Posterior vena cava (tissue), 2 donors: ENCODE data around the gene C1orf116. TPM values are rescaled to one million over a fixed set of nuclear protein-coding genes. Genes with fewer than 3 reads are reported as not detected.

Experiments used
- DNase-seq: peaks from one replicate; pipeline ENCODE4 v3.0.0-alpha.2; 2020; ENCODE audit warnings: low spot score
- intact Hi-C, 2 donors: fragments of 100-400 bp; cut with DNase I; formaldehyde crosslinking; loops; one replicate each; pipeline versions ENCODE4 v1.14.1 to v1.14.2; 2022 to 2023
- total RNA-seq, 2 donors: library from RNA; stranded (reverse); fragmentation: NEBNext Ultra II Directional; extraction: Animal tissue kit (Norgen Biotek cat#: 25700); gene quantifications; one replicate each; pipeline ENCODE4 v1.2.1, GENCODE V29; 2021
- donor health status: DM: yes; HTN: yes; CAD: no.
- donor health status: DM: yes; HTN: yes; CAD: no.

The C1orf116 gene
- total RNA-seq, 2 donors from 2014 or later: not detected

GRCh38 chr1:207062058-207062457, 29.5 kb upstream of the C1orf116 start:
- intact Hi-C loops: no loop called here
- no peak for DNase-seq

GRCh38 chr1:207060596-207060995, 28.0 kb upstream of the C1orf116 start:
- DNase-seq: no peak
- intact Hi-C loops: no loop called here

- intact Hi-C loops: loop anchor here (5.0 to 10.0 kb wide), 2 partner anchors 765 to 1083 kb away; no protein-coding TSS in a partner anchor
These were observed 27.3 kb upstream of the C1orf116 start for GRCh38 chr1:207059881-207060280.

GRCh38 chr1:207058878-207059867, 26.6 kb upstream of the C1orf116 start:
- intact Hi-C loops: loop anchor here (5.0 to 10.0 kb wide), 2 partner anchors 766 to 1082 kb away; no protein-coding TSS in a partner anchor
- no peak for DNase-seq

More at GRCh38 chr1:207059881-207060280, 27.3 kb upstream of the C1orf116 start:
- no peak for DNase-seq

GRCh38 chr1:207058252-207058651, 25.7 kb upstream of the C1orf116 start:
- no peak for DNase-seq
- intact Hi-C loops: loop anchor here (5.0 to 10.0 kb wide), 2 partner anchors 767 to 1081 kb away; no protein-coding TSS in a partner anchor

- intact Hi-C loops: loop anchor here (5.0 to 10.0 kb wide), 2 partner anchors 768 to 1079 kb away; no protein-coding TSS in a partner anchor
- no peak for DNase-seq
These were observed 24.1 kb upstream of the C1orf116 start for GRCh38 chr1:207056673-207057072.

- intact Hi-C loops: loop anchor here (5.0 to 10.0 kb wide), 2 partner anchors 769 to 1078 kb away; no protein-coding TSS in a partner anchor
- DNase-seq: no peak
These were observed 22.9 kb upstream of the C1orf116 start for GRCh38 chr1:207055386-207056001.

GRCh38 chr1:207054491-207054890, 21.9 kb upstream of the C1orf116 start:
- DNase-seq: no peak
- intact Hi-C loops: loop anchor here in 1 of 2 donors (10.0 kb wide), 1 partner anchor 770 kb away; no protein-coding TSS in a partner anchor

GRCh38 chr1:207052911-207053769, 20.6 kb upstream of the C1orf116 start, which contains the start of gene PFKFB2:
Gene PFKFB2 (plus strand): TSS chr1:207053275. CDS start chr1:207054718, 1,443 bp downstream.
- peak; percentile 98 for DNase-seq
- intact Hi-C loops: loop anchor here in 1 of 2 donors (10.0 kb wide), 1 partner anchor 772 kb away; no protein-coding TSS in a partner anchor

GRCh38 chr1:207051191-207051943, 18.8 kb upstream of the C1orf116 start, which contains the start of gene YOD1:
Gene YOD1 (minus strand): TSS chr1:207051208. CDS start chr1:207051030, 178 bp downstream.
- intact Hi-C loops: loop anchor here in 1 of 2 donors (10.0 kb wide), 1 partner anchor 773 kb away; no protein-coding TSS in a partner anchor
- DNase-seq: no peak

GRCh38 chr1:207050480-207051190, 18.1 kb upstream of the C1orf116 start:
- DNase-seq: peak; percentile 98
- intact Hi-C loops: loop anchor here in 1 of 2 donors (10.0 kb wide), 1 partner anchor 774 kb away; no protein-coding TSS in a partner anchor

GRCh38 chr1:207049974-207050391, 17.4 kb upstream of the C1orf116 start:
- no peak for DNase-seq
- intact Hi-C loops: loop anchor here in 1 of 2 donors (10.0 kb wide), 1 partner anchor 775 kb away; no protein-coding TSS in a partner anchor

- intact Hi-C loops: no loop called here
- no peak for DNase-seq
These were observed 17.0 kb upstream of the C1orf116 start for GRCh38 chr1:207049514-207049913.

- intact Hi-C loops: no loop called here
- DNase-seq: no peak
These were observed 16.5 kb upstream of the C1orf116 start for GRCh38 chr1:207049054-207049453.

- no peak for DNase-seq
- intact Hi-C loops: no loop called here
These were observed 15.5 kb upstream of the C1orf116 start for GRCh38 chr1:207048041-207048440.

GRCh38 chr1:207047505-207047904, 14.9 kb upstream of the C1orf116 start:
- intact Hi-C loops: no loop called here
- no peak for DNase-seq

GRCh38 chr1:207045453-207045852, 12.9 kb upstream of the C1orf116 start:
- intact Hi-C loops: no loop called here
- no peak for DNase-seq
